HFFc6 (cell line): ENCODE measurements around the gene DACH1. TPM values are rescaled to one million over a fixed set of nuclear protein-coding genes. Genes with fewer than 3 reads are reported as not detected.

ENCODE experiments used
- DNase-seq: peaks from one replicate; pipeline ENCODE4 v3.0.0-alpha.2; 2018
- H3K27ac Mint-ChIP-seq: 2 replicates; pipeline ENCODE4 v1.8.0; 2020; ENCODE audit warnings: mild to moderate bottlenecking, mixed read lengths
- H3K27me3 Mint-ChIP-seq: 2 replicates; pipeline ENCODE4 v1.8.0; 2021; ENCODE audit warnings: mild to moderate bottlenecking, moderate library complexity, mixed read lengths; ENCODE audit not compliant: insufficient read depth
- H3K36me3 Mint-ChIP-seq: 2 replicates; pipeline ENCODE4 v1.8.0; 2021; ENCODE audit warnings: low read depth, mixed read lengths
- H3K4me1 Mint-ChIP-seq: 2 replicates; pipeline ENCODE4 v1.8.0; 2020; ENCODE audit warnings: low read depth, mixed read lengths
- H3K4me3 Mint-ChIP-seq: 2 replicates; pipeline ENCODE4 v1.8.0; 2020; ENCODE audit warnings: mild to moderate bottlenecking, moderate library complexity, mixed read lengths
- H3K9me3 Mint-ChIP-seq: 2 replicates; pipeline ENCODE4 v1.8.0; 2020; ENCODE audit warnings: mild to moderate bottlenecking, mixed read lengths
- total RNA-seq, 6 experiments: library from RNA; stranded (reverse); fragmentation: NEBNext Ultra II Directional; extraction: Animal tissue kit (Norgen Biotek cat#: 25700); gene quantifications; 2 replicates in 1 of 6; 3 replicates in 5 of 6; pipeline ENCODE4 v1.2.3, GENCODE V29; 2021
- TF ChIP-seq, protein P1 (sequence below): fragments of 200-600 bp; sonication (generic); IDR thresholded peaks from 2 replicates; pipeline ENCODE4 v1.5.0; 2021; ENCODE audit warnings: antibody characterized with exemption, mild to moderate bottlenecking

Gene DACH1
- total RNA-seq, 6 experiments from 2014 or later = not detected

- Mint-ChIP-seq H3K27ac (no peak overlapping the region), H3K4me1 (no peaks in the 10 kb centered on the region), H3K4me3 (no peak overlapping the region), H3K36me3 (no peaks in the 10 kb centered on the region), H3K9me3 (peaks cover 42% of the 10 kb centered on the region), H3K27me3 (no peaks in the 10 kb centered on the region)
- DNase-seq = no peak
- TF ChIP-seq, protein P1, sequence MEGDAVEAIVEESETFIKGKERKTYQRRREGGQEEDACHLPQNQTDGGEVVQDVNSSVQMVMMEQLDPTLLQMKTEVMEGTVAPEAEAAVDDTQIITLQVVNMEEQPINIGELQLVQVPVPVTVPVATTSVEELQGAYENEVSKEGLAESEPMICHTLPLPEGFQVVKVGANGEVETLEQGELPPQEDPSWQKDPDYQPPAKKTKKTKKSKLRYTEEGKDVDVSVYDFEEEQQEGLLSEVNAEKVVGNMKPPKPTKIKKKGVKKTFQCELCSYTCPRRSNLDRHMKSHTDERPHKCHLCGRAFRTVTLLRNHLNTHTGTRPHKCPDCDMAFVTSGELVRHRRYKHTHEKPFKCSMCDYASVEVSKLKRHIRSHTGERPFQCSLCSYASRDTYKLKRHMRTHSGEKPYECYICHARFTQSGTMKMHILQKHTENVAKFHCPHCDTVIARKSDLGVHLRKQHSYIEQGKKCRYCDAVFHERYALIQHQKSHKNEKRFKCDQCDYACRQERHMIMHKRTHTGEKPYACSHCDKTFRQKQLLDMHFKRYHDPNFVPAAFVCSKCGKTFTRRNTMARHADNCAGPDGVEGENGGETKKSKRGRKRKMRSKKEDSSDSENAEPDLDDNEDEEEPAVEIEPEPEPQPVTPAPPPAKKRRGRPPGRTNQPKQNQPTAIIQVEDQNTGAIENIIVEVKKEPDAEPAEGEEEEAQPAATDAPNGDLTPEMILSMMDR = no peak
Observed at GRCh38 chr13:71626421-71627117, 240.4 kb downstream of the DACH1 start.

- Mint-ChIP-seq H3K27me3 (no peaks in the 10 kb centered on the region), H3K36me3 (no peaks in the 10 kb centered on the region), H3K9me3 (peaks cover 36% of the 10 kb centered on the region), H3K4me1 (no peaks in the 10 kb centered on the region), H3K4me3 (no peak overlapping the region), H3K27ac (no peak overlapping the region)
- DNase-seq = no peak
- TF ChIP-seq, protein P1 = no peak
Observed at GRCh38 chr13:71625694-71626093, 241.3 kb downstream of the DACH1 start.

DNA sequence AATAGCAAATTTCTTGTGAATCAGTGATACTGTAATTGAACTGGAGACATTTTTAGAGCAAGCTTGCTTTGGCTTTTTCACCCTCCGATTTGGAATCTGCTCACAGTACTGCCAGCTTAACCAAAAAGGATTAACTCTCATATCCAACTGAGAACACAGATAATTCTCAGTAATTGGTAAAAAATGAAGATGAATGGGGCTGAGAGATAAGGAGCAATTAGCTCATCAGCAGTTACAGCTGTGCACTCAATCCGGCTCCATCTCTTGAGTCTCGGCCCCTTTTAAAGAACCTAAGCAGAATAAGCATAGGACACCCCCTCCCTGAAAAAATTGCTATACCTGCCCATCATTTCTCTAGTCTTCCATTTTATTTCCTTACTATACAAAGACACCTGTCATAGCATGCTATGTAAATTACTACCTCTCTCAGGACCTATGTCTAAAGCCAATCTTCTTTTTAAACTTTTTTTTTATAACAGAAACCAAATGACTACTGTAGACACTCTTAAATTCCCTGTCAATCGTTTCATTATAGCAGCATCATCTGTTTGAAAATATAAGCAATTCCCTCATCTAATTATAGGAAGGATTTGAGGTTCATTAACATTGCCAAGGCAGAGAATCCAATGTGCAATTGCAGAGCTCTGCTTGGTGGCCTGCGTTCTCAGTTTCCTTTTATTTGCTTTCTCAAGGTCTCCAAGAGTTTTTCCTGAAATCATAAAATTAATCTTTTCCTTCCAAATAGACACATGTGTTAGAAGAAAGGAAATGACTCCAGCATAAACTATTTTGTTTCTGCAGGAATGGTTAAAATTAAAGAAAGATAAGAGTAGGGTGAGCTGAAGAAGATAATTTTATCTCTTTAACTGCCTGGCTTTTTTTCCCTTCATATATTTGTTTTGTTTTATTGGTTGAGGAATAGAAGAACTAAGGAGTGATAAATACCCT, 242.1 kb downstream of the DACH1 start:
- no peaks in the 10 kb centered on the region for H3K36me3 Mint-ChIP-seq
- H3K4me1 Mint-ChIP-seq = no peaks in the 10 kb centered on the region
- peaks cover 36% of the 10 kb centered on the region for H3K9me3 Mint-ChIP-seq
- H3K4me3 Mint-ChIP-seq = no peak overlapping the region
- H3K27me3 Mint-ChIP-seq = no peaks in the 10 kb centered on the region
- no peak for DNase-seq
- H3K27ac Mint-ChIP-seq = no peak overlapping the region
- TF ChIP-seq, protein P1 = no peak

DNA sequence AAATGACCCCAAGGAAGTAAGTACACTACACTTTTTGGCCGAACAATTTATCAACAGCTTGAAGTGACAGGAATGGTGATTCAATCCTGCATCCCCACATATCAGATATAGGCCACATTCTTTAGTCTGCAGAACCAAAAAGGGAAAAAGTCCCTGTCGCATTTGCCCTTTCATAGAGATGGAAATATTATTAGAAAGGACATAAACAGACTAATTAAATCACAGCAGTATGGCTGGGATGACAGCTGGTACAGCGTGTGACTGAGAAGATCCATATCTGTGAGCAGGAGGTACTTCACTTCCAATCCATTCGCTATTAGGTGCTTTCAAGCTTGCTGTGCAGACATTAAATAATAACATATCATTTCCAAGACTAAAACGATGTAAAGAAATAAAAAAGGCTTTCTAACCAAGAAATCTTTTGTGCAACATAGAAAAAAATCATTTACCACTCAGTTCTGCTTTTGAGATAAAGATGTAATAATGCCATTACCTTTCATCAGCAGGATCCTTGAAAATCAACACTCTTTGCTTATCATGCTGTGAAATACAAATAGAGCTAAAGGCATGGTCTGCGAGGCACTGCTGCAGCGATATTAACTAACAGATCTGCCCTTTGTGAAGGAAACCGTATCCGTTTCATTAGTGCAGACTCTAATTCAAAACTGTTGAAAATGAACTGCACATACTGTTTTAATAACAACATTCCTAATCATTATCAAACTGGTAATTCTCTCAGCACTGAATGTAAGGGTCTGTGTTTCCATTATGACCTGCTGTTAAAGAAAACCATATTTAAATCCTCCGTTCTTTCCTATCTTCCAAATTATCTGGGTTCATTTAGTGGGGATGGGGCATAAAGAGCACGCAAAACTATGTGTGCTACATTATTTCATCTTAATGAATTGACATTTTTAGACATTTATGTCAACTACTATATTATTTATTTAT, 245.6 kb downstream of the DACH1 start:
- H3K4me1 Mint-ChIP-seq = no peaks in the 10 kb centered on the region
- H3K9me3 Mint-ChIP-seq = peaks cover 34% of the 10 kb centered on the region
- TF ChIP-seq, protein P1 = no peak
- no peak for DNase-seq
- H3K36me3 Mint-ChIP-seq = no peaks in the 10 kb centered on the region
- no peak overlapping the region for H3K4me3 Mint-ChIP-seq
- H3K27me3 Mint-ChIP-seq = no peaks in the 10 kb centered on the region
- no peak overlapping the region for H3K27ac Mint-ChIP-seq

GRCh38 chr13:71619096-71619495, 247.9 kb downstream of the DACH1 start:
- Mint-ChIP-seq H3K27me3 (no peaks in the 10 kb centered on the region), H3K36me3 (no peaks in the 10 kb centered on the region), H3K4me1 (no peaks in the 10 kb centered on the region), H3K9me3 (peaks cover 26% of the 10 kb centered on the region), H3K27ac (no peak overlapping the region), H3K4me3 (no peak overlapping the region)
- TF ChIP-seq, protein P1 = no peak
- no peak for DNase-seq
